HAP-1 (cell line): ENCODE data around the gene MGST3.
"Not testable (repeated sequence)": the region's sequence is repeated elsewhere in the genome, so short reads cannot be mapped to it uniquely, and the experiment has no call there.

Experiments
- DNase-seq, 2 experiments: peaks; one replicate each; pipeline ENCODE4 v3.0.0-alpha.2; 2016 to 2020; ENCODE audit warnings: low spot score in 2 of 2
- H3K27me3 ChIP-seq: fragments of 250-450 bp; sonication (Bioruptor Pico); 2 replicates; pipeline ENCODE4 v1.5.1; 2020; ENCODE audit warnings: low read depth, mild to moderate bottlenecking, moderate library complexity
- H3K36me3 ChIP-seq: fragments of 250-450 bp; sonication (Bioruptor Pico); replicated peaks from 2 replicates; pipeline ENCODE4 v1.5.1; 2020; ENCODE audit warnings: mild to moderate bottlenecking
- H3K4me1 ChIP-seq: fragments of 250-450 bp; sonication (Bioruptor Pico); 2 replicates; pipeline ENCODE4 v1.5.1; 2020; ENCODE audit warnings: mild to moderate bottlenecking
- H3K4me3 ChIP-seq: fragments of 250-450 bp; sonication (Bioruptor Pico); 2 replicates; pipeline ENCODE4 v1.5.1; 2020; ENCODE audit warnings: mild to moderate bottlenecking, moderate library complexity
- H3K9me3 ChIP-seq: fragments of 250-450 bp; sonication (Bioruptor Pico); 2 replicates; pipeline ENCODE4 v1.5.1; 2020; ENCODE audit warnings: mild to moderate bottlenecking, moderate library complexity
- in situ Hi-C: fragments of 300-500 bp; cut with MboI; formaldehyde crosslinking; loops from 3 replicates; pipeline ENCODE4 v1.14.3; 2020; ENCODE audit warnings: low sequenced_read_pairs, inconsistent platforms, mixed read lengths

The MGST3 gene

DNA sequence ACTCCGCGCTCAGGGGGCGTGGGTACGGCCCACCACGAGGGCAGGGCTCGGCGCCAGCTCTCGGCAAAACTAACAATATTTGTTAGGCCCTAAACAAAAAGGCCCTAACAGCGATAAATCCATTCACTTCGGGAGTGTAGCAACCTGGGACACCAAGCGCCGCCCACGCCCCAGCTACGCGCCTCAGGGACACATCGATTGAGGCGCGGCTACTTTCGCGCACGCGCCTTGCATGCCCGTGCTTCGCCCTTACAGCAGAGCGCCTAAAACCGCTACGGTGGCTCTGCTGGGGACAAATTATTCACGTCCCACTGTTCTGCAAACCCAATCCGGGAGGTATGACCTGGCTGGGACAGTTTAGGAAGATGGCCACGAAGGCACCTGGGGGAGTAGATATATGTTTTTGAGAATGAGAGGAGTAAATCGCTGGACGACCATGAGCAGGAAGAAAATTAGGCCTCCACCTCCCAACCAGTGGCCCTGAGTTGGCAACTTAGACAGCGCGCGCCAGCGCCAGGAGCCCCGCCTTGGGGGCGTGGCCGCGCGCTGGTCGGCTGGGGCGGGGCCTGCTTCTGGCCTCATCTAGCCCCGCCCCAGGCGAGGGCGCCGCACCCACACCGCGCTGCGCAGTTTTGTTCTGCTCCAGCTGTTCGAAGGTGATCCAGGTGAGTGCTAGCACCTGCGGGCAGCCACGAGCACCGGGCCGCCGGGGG lies at the start of gene MGST3:
TSS of gene MGST3 (plus strand) at position 606 of the 713 bp plus-strand sequence. CDS start 18,614 bp downstream, outside the sequence.
- Histone ChIP-seq H3K9me3 (no peaks in the 10 kb centered on the region), H3K36me3 (no peaks in the 10 kb centered on the region), H3K27me3 (no peaks in the 10 kb centered on the region), H3K4me1 (peaks cover 19% of the 10 kb centered on the region), H3K4me3 (peak within 1 kb of the TSS; percentile 59)
- peak; percentile 89 to 94 for DNase-seq
- in situ Hi-C loops: no loop called here

DNA sequence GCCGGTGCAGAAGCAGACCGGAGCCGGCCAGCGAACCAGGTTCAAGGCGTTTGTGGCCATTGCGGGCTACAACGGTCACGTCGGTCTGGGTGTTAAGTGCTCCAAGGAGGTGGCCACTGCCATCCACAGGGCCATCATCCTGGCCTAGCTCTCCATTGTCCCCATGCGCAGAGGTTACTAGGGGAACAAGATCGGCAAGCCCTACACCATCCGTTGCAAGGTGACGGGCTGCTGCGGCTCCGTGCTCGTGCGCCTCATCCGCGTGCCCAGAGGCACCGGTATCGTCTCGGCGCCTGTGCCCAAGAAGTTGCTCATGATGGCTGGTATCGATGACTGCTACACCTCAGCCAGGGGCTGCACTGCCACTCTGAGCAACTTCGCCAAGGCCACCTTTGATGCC lies 49.1 kb upstream of the MGST3 start:
- Histone ChIP-seq H3K4me3 (no peak overlapping the region), H3K27me3 (peaks cover 5% of the 10 kb centered on the region; the same call in 1 of the 2 replicates), H3K9me3 (no peaks in the 10 kb centered on the region), H3K4me1 (no peaks in the 10 kb centered on the region), H3K36me3 (no peaks in the 10 kb centered on the region)
- in situ Hi-C loops: loop anchor here (10.0 kb wide), 1 partner anchor 467 kb away; no protein-coding TSS in a partner anchor
- DNase-seq: no peak

DNA sequence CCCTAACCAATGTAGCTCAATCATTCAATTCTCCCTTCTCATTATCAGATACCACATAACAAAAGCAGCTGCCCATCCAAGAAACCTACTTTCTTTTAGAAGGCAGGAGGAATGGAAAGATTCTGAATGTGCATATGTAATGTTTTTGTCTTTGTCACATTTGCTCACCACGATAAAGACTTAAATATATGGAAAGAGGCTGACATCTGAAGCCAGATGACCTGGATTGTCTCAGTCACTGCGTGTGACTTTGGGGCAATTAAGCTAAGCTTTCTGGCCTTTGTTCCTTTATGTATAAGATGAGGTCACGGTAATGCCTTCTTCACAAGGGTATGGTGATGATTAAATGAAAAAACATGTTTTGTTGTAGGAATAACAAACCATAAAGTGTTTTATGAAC lies 44.6 kb upstream of the MGST3 start:
- Histone ChIP-seq H3K9me3 (no peaks in the 10 kb centered on the region), H3K36me3 (no peaks in the 10 kb centered on the region), H3K4me1 (no peaks in the 10 kb centered on the region), H3K4me3 (no peak overlapping the region), H3K27me3 (peaks cover 17% of the 10 kb centered on the region)
- in situ Hi-C loops: loop anchor here (10.0 kb wide), 1 partner anchor 472 kb away; no protein-coding TSS in a partner anchor
- DNase-seq: no peak

DNA sequence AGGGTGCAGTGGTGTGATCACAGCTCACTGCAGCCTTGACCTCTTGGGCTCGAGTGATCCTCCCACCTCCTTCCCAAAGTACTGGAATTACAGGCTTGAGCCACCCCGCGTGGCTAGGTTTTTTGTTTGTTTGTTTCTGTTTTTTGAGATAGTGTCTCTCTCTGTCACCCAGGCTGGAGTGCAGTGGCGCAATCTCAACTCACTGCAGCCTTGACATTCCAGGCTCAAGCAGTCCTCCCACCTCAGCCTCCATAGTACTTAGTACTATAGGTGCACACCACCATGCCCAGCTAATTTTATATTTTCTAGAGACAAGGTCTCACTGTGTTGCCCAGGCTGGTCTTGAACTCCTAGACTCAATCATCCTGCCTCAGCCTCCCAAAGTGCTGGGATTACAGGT lies 39.6 kb upstream of the MGST3 start:
- in situ Hi-C loops: loop anchor here (5.0 to 10.0 kb wide), 2 partner anchors 189 to 457 kb away; no protein-coding TSS in a partner anchor
- not testable (repeated sequence) for H3K36me3 ChIP-seq, H3K4me3 ChIP-seq, H3K4me1 ChIP-seq, DNase-seq, H3K9me3 ChIP-seq
- H3K27me3 ChIP-seq: peaks cover 53% of the 10 kb centered on the region

DNA sequence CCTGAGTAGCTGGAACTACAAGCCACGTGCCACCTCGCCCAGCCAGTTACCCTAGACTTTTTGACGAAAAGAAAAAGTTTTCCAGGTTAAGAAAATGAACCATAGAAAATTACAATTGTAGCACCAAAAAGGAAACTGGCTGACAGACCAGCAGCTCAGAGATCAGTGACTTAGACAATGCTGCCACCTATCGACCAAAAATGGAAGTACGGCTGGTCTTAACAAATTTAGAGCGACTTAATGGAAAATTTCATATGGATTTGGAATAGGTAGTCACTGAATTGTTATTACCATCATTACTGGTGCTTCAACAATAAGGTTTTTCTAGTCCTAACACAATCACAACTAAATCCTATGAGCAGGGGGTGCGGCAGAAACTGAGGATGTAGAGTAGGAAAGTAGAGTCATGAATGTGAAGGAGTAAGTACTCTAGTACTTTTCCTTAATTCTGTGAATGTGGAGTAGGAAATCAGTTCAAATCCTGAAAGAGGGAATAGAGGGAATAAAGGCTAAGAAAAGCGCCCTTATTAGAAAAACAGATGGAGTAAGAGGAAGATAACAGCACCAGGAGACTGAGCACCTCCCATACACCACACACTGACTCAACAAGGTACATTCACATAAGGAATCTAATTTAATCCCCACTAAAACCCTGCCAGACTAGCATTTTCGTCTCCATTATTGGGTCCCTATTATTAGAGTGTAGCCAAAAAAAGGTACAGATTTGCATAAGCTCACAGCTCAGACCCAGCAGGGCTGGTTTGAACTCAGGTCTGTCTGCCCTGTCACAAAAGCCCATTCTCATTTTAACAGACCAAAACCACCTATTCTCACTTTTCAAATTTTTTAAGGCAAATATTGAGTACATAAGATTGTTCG lies 37.9 kb upstream of the MGST3 start:
- in situ Hi-C loops: loop anchor here (5.0 to 10.0 kb wide), 2 partner anchors 191 to 458 kb away; no protein-coding TSS in a partner anchor
- Histone ChIP-seq H3K9me3 (no peaks in the 10 kb centered on the region), H3K27me3 (peaks cover 44% of the 10 kb centered on the region), H3K4me3 (no peak overlapping the region), H3K4me1 (no peaks in the 10 kb centered on the region; the same call in 1 of the 2 replicates), H3K36me3 (no peaks in the 10 kb centered on the region)
- peak; percentile 33 to 84 for DNase-seq

DNA sequence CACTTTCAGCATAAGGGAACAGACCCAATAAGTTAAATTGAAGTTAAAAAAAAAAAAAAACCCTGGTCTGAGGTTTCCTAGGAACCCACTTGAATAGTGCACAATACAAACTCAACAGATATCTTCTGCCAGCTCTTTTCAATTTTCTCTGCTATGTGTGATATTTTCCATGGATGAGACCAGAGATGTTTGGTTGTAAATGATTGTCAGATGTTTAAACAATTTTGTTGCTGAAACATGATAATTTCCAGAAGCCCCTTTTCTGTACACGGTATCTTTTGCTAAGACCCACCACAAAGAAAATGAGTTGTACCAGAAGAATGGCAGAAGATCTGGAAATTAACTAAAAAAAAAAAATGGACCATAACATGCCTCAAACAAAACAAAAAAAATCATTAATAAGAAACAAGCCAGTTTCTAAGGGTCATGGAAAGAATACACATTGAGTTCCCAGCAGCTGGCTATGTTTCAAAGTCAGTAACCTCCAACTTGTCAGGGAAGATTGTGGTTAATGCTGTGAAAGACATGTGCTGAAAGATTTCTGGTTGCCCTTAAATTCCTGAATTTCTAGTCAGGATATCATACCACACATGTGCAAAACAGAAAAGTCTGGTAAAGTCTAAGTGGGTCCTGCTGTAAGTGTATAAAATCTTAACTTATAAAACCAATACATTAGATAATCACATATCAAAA lies 35.6 kb upstream of the MGST3 start:
- peaks cover 3% of the 10 kb centered on the region for H3K4me1 ChIP-seq
- H3K4me3 ChIP-seq: no peak overlapping the region
- H3K9me3 ChIP-seq: no peaks in the 10 kb centered on the region
- H3K36me3 ChIP-seq: no peaks in the 10 kb centered on the region
- in situ Hi-C loops: loop anchor here (10.0 kb wide), 1 partner anchor 461 kb away; no protein-coding TSS in a partner anchor
- H3K27me3 ChIP-seq: peaks cover 38% of the 10 kb centered on the region
- DNase-seq: no peak

DNA sequence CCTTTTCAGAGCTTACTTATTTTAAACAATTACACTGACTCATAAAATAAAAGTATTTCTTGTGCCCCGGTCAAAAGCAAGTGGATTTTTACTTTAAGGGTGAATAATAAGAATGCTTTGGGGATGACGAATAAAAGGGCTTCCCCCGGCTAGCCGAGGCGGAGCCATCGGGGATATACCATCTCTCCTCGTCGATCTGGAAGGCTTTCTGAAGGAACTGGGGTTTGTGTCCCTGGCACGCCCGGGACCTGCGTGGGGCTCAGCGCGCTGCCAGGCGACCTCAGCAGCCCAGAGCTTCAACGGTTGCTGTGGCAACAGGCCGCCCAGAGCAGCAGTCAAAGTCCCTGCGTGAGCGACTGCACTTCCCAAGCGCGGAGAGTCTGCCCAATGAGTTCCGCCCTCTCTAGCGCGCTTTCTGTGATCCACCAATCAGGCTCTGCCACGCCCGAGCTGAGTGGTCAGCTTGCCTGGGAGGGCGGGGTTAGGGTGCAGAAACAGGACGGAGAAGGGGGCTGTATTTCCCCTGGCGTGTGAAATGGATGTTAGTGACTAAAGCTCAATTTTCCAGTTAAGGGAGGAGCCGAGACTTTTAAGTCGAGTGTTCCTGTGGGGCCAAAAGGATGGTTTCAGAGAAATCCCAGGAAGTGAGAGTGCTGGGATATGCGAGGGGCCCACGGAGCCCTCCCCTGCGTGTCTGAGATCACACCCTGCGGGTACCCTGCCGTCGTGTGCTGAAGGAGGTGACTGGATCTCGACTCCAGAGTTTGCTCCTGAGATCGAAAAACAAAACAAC lies 33.0 kb upstream of the MGST3 start:
- H3K4me3 ChIP-seq: peak overlapping the region; percentile 36
- H3K9me3 ChIP-seq: no peaks in the 10 kb centered on the region
- H3K27me3 ChIP-seq: peaks cover 29% of the 10 kb centered on the region
- in situ Hi-C loops: loop anchor here (10.0 kb wide), 1 partner anchor 463 kb away; no protein-coding TSS in a partner anchor
- peaks cover 6% of the 10 kb centered on the region for H3K4me1 ChIP-seq
- H3K36me3 ChIP-seq: no peaks in the 10 kb centered on the region
- DNase-seq: peak; percentile 90 to 97

DNA sequence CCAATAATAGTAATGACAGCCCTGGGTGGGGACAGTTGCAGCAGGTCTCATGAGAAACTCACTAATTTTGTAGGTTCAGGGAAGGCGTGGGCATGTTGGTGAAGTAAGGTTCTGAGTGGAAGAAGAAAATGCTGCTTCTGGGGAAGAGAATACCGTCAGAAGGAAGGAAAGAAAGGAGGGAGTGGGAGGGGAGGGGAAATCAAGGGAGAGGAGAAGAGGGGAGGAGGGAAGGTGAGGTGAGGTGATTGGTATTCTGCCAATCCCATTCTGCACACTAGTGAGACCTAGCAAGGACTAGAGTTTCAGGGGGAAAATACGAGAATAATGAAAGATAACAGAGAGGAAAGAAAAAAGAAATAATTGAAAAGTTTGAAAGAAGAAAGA lies 32.4 kb upstream of the MGST3 start:
- no peak for DNase-seq
- peak overlapping the region; percentile 36 for H3K4me3 ChIP-seq
- H3K4me1 ChIP-seq: peaks cover 6% of the 10 kb centered on the region
- no peaks in the 10 kb centered on the region for H3K36me3 ChIP-seq
- in situ Hi-C loops: loop anchor here (10.0 kb wide), 1 partner anchor 464 kb away; no protein-coding TSS in a partner anchor
- H3K9me3 ChIP-seq: no peaks in the 10 kb centered on the region
- H3K27me3 ChIP-seq: peaks cover 24% of the 10 kb centered on the region

DNA sequence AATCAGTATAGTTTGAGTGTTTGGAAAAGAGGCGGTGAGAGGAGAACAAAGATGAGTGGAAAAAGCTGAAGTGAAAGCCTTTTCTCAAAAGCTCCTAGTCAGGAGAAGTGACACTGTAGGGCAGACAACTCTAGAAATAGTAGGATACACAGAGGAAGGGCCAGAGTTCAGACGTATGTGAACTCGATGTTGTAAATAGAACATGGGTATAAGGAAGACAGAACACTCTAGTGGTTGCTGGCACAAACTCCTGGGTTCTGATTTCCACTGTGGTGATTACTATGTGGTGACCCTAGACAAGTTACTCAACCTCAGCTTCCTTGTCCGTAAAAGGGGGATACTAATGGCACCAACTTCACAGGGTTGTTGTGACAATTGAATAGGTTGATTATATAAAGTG lies 30.2 kb upstream of the MGST3 start:
- Histone ChIP-seq H3K36me3 (no peaks in the 10 kb centered on the region), H3K4me3 (no peak overlapping the region), H3K9me3 (no peaks in the 10 kb centered on the region), H3K27me3 (peaks cover 5% of the 10 kb centered on the region), H3K4me1 (peaks cover 6% of the 10 kb centered on the region)
- in situ Hi-C loops: loop anchor here (5.0 kb wide), 1 partner anchor 302 kb away; no protein-coding TSS in a partner anchor
- DNase-seq: no peak

DNA sequence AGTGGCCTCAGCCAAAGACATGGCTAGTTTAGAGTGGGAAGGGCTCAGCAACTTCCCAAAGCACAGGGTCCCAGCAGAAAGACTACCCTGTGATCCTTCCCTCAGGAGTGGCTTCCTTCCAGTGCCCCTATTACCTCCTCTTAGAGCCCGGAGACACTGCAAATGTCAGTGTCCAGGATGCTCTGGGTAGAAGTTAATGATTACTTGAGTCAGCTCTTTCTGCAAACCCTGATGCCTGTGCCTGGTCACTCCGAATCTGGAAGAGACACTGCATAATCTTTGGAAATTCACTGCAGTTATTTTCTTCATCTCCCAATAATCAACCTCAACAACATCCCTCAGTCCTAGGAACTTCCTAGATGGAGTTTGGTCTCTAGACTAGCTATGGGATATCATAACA lies 27.2 kb upstream of the MGST3 start:
- Histone ChIP-seq H3K9me3 (no peaks in the 10 kb centered on the region), H3K27me3 (peaks cover 6% of the 10 kb centered on the region; the same call in 1 of the 2 replicates), H3K4me3 (no peak overlapping the region), H3K4me1 (peaks cover 4% of the 10 kb centered on the region), H3K36me3 (no peaks in the 10 kb centered on the region)
- no peak for DNase-seq
- in situ Hi-C loops: loop anchor here (5.0 kb wide), 1 partner anchor 298 kb away; no protein-coding TSS in a partner anchor

DNA sequence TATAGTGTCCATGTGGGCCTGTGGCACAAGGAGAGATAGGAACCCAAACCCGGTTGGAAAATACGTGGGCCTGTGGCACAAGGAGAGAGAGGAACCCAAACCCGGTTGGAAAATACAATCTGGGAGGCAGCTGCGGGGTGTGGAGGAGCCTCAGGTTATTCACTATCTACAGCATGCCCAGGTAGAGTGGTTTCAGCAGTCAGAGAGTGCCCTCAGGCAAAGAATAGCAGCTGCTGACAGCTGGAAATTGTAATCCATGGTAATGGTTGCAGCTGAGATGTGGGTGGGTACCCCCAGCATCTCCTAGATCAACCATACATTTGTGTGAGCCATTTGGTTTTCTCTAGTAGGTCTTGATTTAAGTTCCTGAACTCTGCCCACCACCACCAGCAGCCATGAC lies 25.8 kb upstream of the MGST3 start:
- DNase-seq: no peak
- in situ Hi-C loops: no loop called here
- H3K4me1 ChIP-seq: peaks cover 4% of the 10 kb centered on the region
- no peaks in the 10 kb centered on the region for H3K36me3 ChIP-seq
- H3K27me3 ChIP-seq: peaks cover 6% of the 10 kb centered on the region; the same call in 1 of the 2 replicates
- no peaks in the 10 kb centered on the region for H3K9me3 ChIP-seq
- no peak overlapping the region for H3K4me3 ChIP-seq

DNA sequence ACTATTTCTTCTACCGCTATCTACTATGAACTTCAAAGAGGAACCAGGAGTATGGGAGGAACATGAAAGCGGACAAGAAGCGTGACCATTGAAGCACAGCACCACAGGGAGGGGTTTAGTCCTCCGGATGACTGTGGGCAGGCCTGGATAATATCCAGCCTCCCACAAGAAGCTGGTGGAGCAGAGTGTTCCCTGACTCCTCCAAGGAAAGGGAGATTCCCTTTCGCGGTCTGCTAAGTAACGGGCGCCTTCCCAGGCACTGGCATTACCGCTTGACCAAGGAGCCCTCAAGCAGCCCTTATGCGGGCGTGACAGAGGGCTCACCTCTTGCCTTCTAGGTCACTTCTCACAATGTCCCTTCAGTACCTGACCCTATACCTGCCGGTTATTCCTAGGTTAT lies 24.4 kb upstream of the MGST3 start:
- H3K27me3 ChIP-seq, DNase-seq, H3K9me3 ChIP-seq, H3K4me3 ChIP-seq, H3K4me1 ChIP-seq, in situ Hi-C loops, H3K36me3 ChIP-seq: not testable (repeated sequence)
